Neural cell (in vitro differentiated cells): ENCODE data around the gene CHRNA9. TPM values are rescaled to one million over a fixed set of nuclear protein-coding genes. Genes with fewer than 3 reads are reported as not detected.

ENCODE experiments used
- H2AFZ ChIP-seq: fragments of 200-600, 300-800 bp; sonication (generic), shearing (Covaris generic); 2 replicates; pipeline ENCODE4 v1.6.0; 2014; ENCODE audit warnings: low read depth, mild to moderate bottlenecking, antibody characterized with exemption, low read length, moderate library complexity
- H3F3A ChIP-seq: fragments of 200-600 bp; shearing (Covaris generic); 2 replicates; pipeline ENCODE4 v1.6.1; 2016; ENCODE audit warnings: mild to moderate bottlenecking, moderate library complexity, mixed read lengths, antibody characterized with exemption, low read length; ENCODE audit not compliant: insufficient read depth, poor library complexity, severe bottlenecking
- H3K27ac ChIP-seq: fragments of 200-600, 300-800 bp; sonication (generic), shearing (Covaris generic); 2 replicates; pipeline ENCODE4 v1.5.1; 2014; ENCODE audit warnings: mild to moderate bottlenecking, low read length, moderate library complexity
- H3K27me3 ChIP-seq: fragments of 300-800, 200-600 bp; sonication (generic), shearing (Covaris generic); 2 replicates; pipeline ENCODE4 v1.6.0; 2014; ENCODE audit warnings: mild to moderate bottlenecking, low read depth, low read length, moderate library complexity; ENCODE audit not compliant: insufficient read depth
- H3K36me3 ChIP-seq: fragments of 300-800, 200-600 bp; sonication (generic), shearing (Covaris generic); 2 replicates; pipeline ENCODE4 v1.5.1; 2014; ENCODE audit warnings: mild to moderate bottlenecking, antibody characterized with exemption, low read length, moderate library complexity; ENCODE audit not compliant: insufficient read depth
- H3K4me2 ChIP-seq: fragments of 300-800, 200-600 bp; sonication (generic), shearing (Covaris generic); 2 replicates; pipeline ENCODE4 v1.6.0; 2014; ENCODE audit warnings: mild to moderate bottlenecking, low read length
- H3K4me3 ChIP-seq: fragments of 300-800, 200-600 bp; sonication (generic), shearing (Covaris generic); 2 replicates; pipeline ENCODE4 v1.5.1; 2014; ENCODE audit warnings: mild to moderate bottlenecking, low read length, moderate library complexity
- H3K79me2 ChIP-seq: fragments of 200-600 bp; shearing (Covaris generic); replicated peaks from 2 replicates; pipeline ENCODE4 v1.6.0; 2014; ENCODE audit warnings: mild to moderate bottlenecking, low read length, moderate library complexity; ENCODE audit not compliant: insufficient read depth
- H3K9ac ChIP-seq: fragments of 300-800, 200-600 bp; sonication (generic), shearing (Covaris generic); 2 replicates; pipeline ENCODE4 v1.6.1; 2016; ENCODE audit warnings: mild to moderate bottlenecking, low read length, mixed read lengths
- H3K9me2 ChIP-seq: fragments of 200-600 bp; shearing (Covaris generic); 2 replicates; pipeline ENCODE4 v1.6.1; 2016; ENCODE audit warnings: mild to moderate bottlenecking, low read length, mixed read lengths; ENCODE audit not compliant: insufficient read depth
- H3K9me3 ChIP-seq: fragments of 200-600, 300-800 bp; sonication (generic), shearing (Covaris generic); 2 replicates; pipeline ENCODE4 v1.6.1; 2016; ENCODE audit warnings: mild to moderate bottlenecking, mixed run types, low read length, moderate library complexity, mixed read lengths
- H4K20me1 ChIP-seq: fragments of 200-600 bp; shearing (Covaris generic); 2 replicates; pipeline ENCODE4 v1.6.1; 2016; ENCODE audit warnings: mild to moderate bottlenecking, mixed run types; ENCODE audit not compliant: insufficient read depth
- EP300 ChIP-seq: fragments of 450-650 bp; conservative IDR thresholded peaks from 2 replicates; pipeline ENCODE4 v1.6.1; 2014; ENCODE audit warnings: antibody characterized with exemption, mild to moderate bottlenecking, moderate library complexity; ENCODE audit not compliant: poor library complexity, severe bottlenecking
- EZH2 ChIP-seq: fragments of 200-600, 300-800 bp; shearing (Covaris generic), sonication (generic); IDR thresholded peaks from 2 replicates; pipeline ENCODE4 v1.6.1; 2014; ENCODE audit warnings: antibody characterized with exemption, low read length, borderline replicate concordance, mild to moderate bottlenecking; ENCODE audit not compliant: insufficient read depth, poor library complexity, severe bottlenecking
- MXI1 ChIP-seq: fragments of 450-650 bp; conservative IDR thresholded peaks from 2 replicates; pipeline ENCODE4 v1.6.1; 2014; ENCODE audit warnings: antibody characterized with exemption, mild to moderate bottlenecking; ENCODE audit not compliant: poor library complexity, severe bottlenecking
- POLR2AphosphoS5 ChIP-seq: IDR thresholded peaks from 2 replicates; pipeline ENCODE4 v1.6.1; 2012
- RAD21 ChIP-seq: fragments of 450-650 bp; conservative IDR thresholded peaks from 2 replicates; pipeline ENCODE4 v1.6.1; 2014; ENCODE audit warnings: antibody characterized with exemption, mild to moderate bottlenecking, moderate library complexity
- SMC3 ChIP-seq: fragments of 450-650 bp; conservative IDR thresholded peaks from 2 replicates; pipeline ENCODE4 v1.6.1; 2014; ENCODE audit warnings: antibody characterized with exemption, mild to moderate bottlenecking, moderate library complexity; ENCODE audit not compliant: poor library complexity
- TAF1 ChIP-seq: IDR thresholded peaks from 2 replicates; pipeline ENCODE4 v1.6.1; 2012; ENCODE audit warnings: low read depth
- polyA plus RNA-seq: library from polyadenylated mRNA; depleted of rRNA; stranded (reverse); fragments of >200 nt; gene quantifications from 2 replicates; pipeline ENCODE4 v1.2.3, GENCODE V29; 2014
- TF ChIP-seq, protein P1 (sequence below): fragments of 450-650 bp; IDR thresholded peaks from 2 replicates; pipeline ENCODE4 v1.5.1; 2014; ENCODE audit warnings: antibody characterized with exemption, mild to moderate bottlenecking, moderate library complexity; ENCODE audit not compliant: poor library complexity, severe bottlenecking
- TF ChIP-seq, protein P2 (sequence below): IDR thresholded peaks from 2 replicates; pipeline ENCODE4 v1.6.1; 2012; ENCODE audit warnings: borderline replicate concordance

The CHRNA9 gene
- polyA plus RNA-seq, 1 donor from 2014 or later: 0.10 TPM

DNA sequence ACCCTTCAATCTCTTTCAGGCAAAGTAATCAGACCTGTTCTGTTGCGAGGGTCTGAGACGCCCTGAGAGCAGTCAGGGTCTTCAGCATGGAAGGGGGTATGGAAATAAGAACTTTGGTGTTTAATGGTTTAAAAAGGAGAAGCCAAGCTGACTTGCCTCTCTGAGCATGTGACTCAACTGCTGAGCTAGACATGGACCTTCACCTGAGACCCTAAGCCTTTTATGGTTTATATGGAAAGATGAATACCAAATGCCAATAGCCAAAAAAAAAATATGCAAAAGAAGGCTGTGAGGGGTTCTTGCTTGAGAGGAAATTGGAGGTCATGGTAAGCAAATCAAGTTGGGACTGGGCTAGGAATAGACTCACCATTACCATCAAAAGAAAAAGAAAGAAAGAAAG, 30.6 kb downstream of the CHRNA9 start:
- Histone ChIP-seq H3K4me2 (no peak overlapping the region), H3F3A (no peaks in the 10 kb centered on the region), H4K20me1 (no peaks in the 10 kb centered on the region), H3K9ac (no peak overlapping the region), H3K27me3 (no peaks in the 10 kb centered on the region), H2AFZ (no peak overlapping the region), H3K79me2 (no peaks in the 10 kb centered on the region), H3K27ac (no peak overlapping the region), H3K9me2 (no peaks in the 10 kb centered on the region), H3K4me3 (no peak overlapping the region), H3K36me3 (no peaks in the 10 kb centered on the region), H3K9me3 (no peaks in the 10 kb centered on the region)
- TF ChIP-seq TAF1 (no peak), RAD21 (no peak), EP300 (no peak), EZH2 (no peak), POLR2AphosphoS5 (no peak), SMC3 (no peak), MXI1 (no peak)
- TF ChIP-seq, protein P1, sequence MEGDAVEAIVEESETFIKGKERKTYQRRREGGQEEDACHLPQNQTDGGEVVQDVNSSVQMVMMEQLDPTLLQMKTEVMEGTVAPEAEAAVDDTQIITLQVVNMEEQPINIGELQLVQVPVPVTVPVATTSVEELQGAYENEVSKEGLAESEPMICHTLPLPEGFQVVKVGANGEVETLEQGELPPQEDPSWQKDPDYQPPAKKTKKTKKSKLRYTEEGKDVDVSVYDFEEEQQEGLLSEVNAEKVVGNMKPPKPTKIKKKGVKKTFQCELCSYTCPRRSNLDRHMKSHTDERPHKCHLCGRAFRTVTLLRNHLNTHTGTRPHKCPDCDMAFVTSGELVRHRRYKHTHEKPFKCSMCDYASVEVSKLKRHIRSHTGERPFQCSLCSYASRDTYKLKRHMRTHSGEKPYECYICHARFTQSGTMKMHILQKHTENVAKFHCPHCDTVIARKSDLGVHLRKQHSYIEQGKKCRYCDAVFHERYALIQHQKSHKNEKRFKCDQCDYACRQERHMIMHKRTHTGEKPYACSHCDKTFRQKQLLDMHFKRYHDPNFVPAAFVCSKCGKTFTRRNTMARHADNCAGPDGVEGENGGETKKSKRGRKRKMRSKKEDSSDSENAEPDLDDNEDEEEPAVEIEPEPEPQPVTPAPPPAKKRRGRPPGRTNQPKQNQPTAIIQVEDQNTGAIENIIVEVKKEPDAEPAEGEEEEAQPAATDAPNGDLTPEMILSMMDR: no peak
- TF ChIP-seq, protein P2, sequence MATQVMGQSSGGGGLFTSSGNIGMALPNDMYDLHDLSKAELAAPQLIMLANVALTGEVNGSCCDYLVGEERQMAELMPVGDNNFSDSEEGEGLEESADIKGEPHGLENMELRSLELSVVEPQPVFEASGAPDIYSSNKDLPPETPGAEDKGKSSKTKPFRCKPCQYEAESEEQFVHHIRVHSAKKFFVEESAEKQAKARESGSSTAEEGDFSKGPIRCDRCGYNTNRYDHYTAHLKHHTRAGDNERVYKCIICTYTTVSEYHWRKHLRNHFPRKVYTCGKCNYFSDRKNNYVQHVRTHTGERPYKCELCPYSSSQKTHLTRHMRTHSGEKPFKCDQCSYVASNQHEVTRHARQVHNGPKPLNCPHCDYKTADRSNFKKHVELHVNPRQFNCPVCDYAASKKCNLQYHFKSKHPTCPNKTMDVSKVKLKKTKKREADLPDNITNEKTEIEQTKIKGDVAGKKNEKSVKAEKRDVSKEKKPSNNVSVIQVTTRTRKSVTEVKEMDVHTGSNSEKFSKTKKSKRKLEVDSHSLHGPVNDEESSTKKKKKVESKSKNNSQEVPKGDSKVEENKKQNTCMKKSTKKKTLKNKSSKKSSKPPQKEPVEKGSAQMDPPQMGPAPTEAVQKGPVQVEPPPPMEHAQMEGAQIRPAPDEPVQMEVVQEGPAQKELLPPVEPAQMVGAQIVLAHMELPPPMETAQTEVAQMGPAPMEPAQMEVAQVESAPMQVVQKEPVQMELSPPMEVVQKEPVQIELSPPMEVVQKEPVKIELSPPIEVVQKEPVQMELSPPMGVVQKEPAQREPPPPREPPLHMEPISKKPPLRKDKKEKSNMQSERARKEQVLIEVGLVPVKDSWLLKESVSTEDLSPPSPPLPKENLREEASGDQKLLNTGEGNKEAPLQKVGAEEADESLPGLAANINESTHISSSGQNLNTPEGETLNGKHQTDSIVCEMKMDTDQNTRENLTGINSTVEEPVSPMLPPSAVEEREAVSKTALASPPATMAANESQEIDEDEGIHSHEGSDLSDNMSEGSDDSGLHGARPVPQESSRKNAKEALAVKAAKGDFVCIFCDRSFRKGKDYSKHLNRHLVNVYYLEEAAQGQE: no peak

DNA sequence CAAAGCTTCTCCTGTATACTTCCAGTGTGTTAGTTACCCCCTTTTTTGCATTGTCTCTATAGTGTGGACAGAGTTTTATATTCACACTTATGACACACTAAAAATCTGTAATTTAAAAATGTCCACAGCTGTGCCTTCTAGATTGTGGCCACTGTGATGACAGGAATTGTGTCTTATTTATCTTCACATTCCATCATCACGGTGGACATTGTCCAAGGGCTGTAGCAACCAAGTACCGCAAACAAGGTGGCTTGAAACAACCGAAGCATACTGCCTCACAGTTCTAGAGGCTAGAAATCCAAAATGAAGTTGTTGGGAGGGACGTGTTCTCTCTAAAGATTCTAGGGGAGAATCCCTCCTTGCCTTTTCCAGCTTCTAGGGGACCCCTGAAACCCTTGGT, 32.3 kb downstream of the CHRNA9 start:
- Histone ChIP-seq H4K20me1 (no peaks in the 10 kb centered on the region), H3F3A (no peaks in the 10 kb centered on the region), H3K9me3 (no peaks in the 10 kb centered on the region), H3K9ac (no peak overlapping the region), H3K9me2 (no peaks in the 10 kb centered on the region), H3K27me3 (no peaks in the 10 kb centered on the region), H3K79me2 (no peaks in the 10 kb centered on the region), H3K4me3 (no peak overlapping the region), H3K27ac (no peak overlapping the region), H2AFZ (no peak overlapping the region), H3K4me2 (no peak overlapping the region), H3K36me3 (no peaks in the 10 kb centered on the region)
- TF ChIP-seq TAF1 (no peak), POLR2AphosphoS5 (no peak), MXI1 (no peak), SMC3 (no peak), RAD21 (no peak), EZH2 (no peak), EP300 (no peak)
- TF ChIP-seq, protein P2: no peak
- TF ChIP-seq, protein P1: no peak
